Panc1 (cell line): Measurements from ENCODE around the gene BICD1. TPM values are rescaled to one million over a fixed set of nuclear protein-coding genes. Genes with fewer than 3 reads are reported as not detected.

Source experiments
- ATAC-seq: fragments of 200-7000 bp; cut with Tn5 transposase; 2 replicates; pipeline ENCODE4 v1.9.1; 2020; ENCODE audit warnings: mild to moderate bottlenecking, moderate library complexity
- BruUV-seq: library from RNA; stranded (reverse); fragments of 400-500 nt; replicated peaks from 2 replicates; lab custom pipeline; 2021; lab: Mats Ljungman, UMichigan
- CTCF ChIA-PET: fragments of 300-600 bp; sonication (Branson Sonifier 250); formaldehyde crosslinking; loops from one replicate; lab custom pipeline; 2022; ENCODE audit warnings: antibody characterized with exemption; lab: Charles Lee
- POLR2A ChIA-PET: fragments of 300-600 bp; sonication (Branson Sonifier 250); formaldehyde crosslinking; loops from one replicate; lab custom pipeline; 2022; ENCODE audit warnings: antibody characterized with exemption; lab: Charles Lee
- DNase-seq: peaks from one replicate; pipeline ENCODE4 v3.0.0-alpha.2; 2010; ENCODE audit warnings: low read depth, low spot score
- H3K27ac ChIP-seq: 2 replicates; pipeline ENCODE4 v1.5.1; 2011; ENCODE audit warnings: mild to moderate bottlenecking, low read length, inconsistent platforms
- H3K27me3 ChIP-seq: fragments of 200-500 bp; sonication (Bioruptor generic); 2 replicates; pipeline ENCODE4 v1.6.0; 2014; ENCODE audit warnings: low read length, inconsistent platforms; ENCODE audit not compliant: control insufficient read depth, insufficient read depth
- H3K36me3 ChIP-seq: fragments of 200-500 bp; sonication (Bioruptor generic); 2 replicates; pipeline ENCODE4 v1.5.1; 2014; ENCODE audit warnings: inconsistent platforms, mild to moderate bottlenecking, low read length, moderate library complexity; ENCODE audit not compliant: control insufficient read depth, insufficient read depth
- H3K4me1 ChIP-seq: 2 replicates; pipeline ENCODE4 v1.5.1; 2011; ENCODE audit warnings: inconsistent platforms, mild to moderate bottlenecking, low read length, moderate library complexity; ENCODE audit not compliant: control insufficient read depth, insufficient read depth
- H3K4me3 ChIP-seq, 2 experiments: 2 replicates each; pipeline ENCODE4 v1.5.1; 2011 to 2012; ENCODE audit warnings: low read depth in 2 of 2, low read length in 2 of 2, mild to moderate bottlenecking in 2 of 2, inconsistent platforms in 1 of 2, moderate library complexity in 1 of 2
- H3K9me3 ChIP-seq: fragments of 200-500 bp; sonication (Bioruptor generic); 2 replicates; pipeline ENCODE4 v1.5.1; 2014; ENCODE audit warnings: low read depth, mild to moderate bottlenecking, inconsistent platforms, low read length, moderate library complexity; ENCODE audit not compliant: control insufficient read depth, insufficient read depth
- CTCF ChIP-seq: fragments of 450-650 bp; IDR thresholded peaks from 2 replicates; pipeline ENCODE4 v1.5.1; 2017; ENCODE audit warnings: mild to moderate bottlenecking
- POLR2AphosphoS5 ChIP-seq: IDR thresholded peaks from 2 replicates; pipeline ENCODE4 v1.6.1; 2012; ENCODE audit warnings: mild to moderate bottlenecking, low read depth, low read length, moderate library complexity
- REST ChIP-seq, 2 experiments: IDR thresholded peaks; 2 replicates each; pipeline ENCODE4 v1.6.1; 2011 to 2012; ENCODE audit warnings: low read depth in 2 of 2, control low read depth in 1 of 2, low read length in 1 of 2, mild to moderate bottlenecking in 1 of 2, moderate library complexity in 1 of 2; ENCODE audit not compliant: insufficient read depth in 1 of 2
- SIN3A ChIP-seq: IDR thresholded peaks from 2 replicates; pipeline ENCODE4 v1.6.1; 2012; ENCODE audit warnings: low read depth, mild to moderate bottlenecking, low read length, moderate library complexity, borderline replicate concordance; ENCODE audit not compliant: insufficient read depth
- TCF7L2 ChIP-seq: IDR thresholded peaks from 2 replicates; pipeline ENCODE4 v1.6.1; 2011; ENCODE audit warnings: mild to moderate bottlenecking, low read depth, low read length, inconsistent platforms
- in situ Hi-C: cut with HindIII; loops from 2 replicates; pipeline ENCODE4 v1.10.0; 2016; ENCODE audit warnings: low sequenced_read_pairs, low pct_unique_long_range_greater_than_20kb
- intact Hi-C: fragments of 100-400 bp; cut with micrococcal nuclease; formaldehyde crosslinking; loops from one replicate; pipeline ENCODE4 v1.10.0; 2022; ENCODE audit not compliant: unreplicated experiment
- total RNA-seq: library from RNA; stranded (reverse); gene quantifications from one replicate; pipeline ENCODE4 v1.2.1, GENCODE V29; 2021; ENCODE audit not compliant: unreplicated experiment

The BICD1 gene
- total RNA-seq, 1 experiment from 2014 or later, result 40.0 TPM

GRCh38 chr12:32148372-32148771, 41.7 kb downstream of the BICD1 start:
- TF ChIP-seq CTCF (no peak), POLR2AphosphoS5 (no peak), TCF7L2 (no peak), SIN3A (no peak), REST (IDR thresholded peaks at IDR 0.05; ENCODE audit: insufficient read depth in 1 of 2, low read depth in 2 of 2, low read length in 1 of 2) (no peak)
- Histone ChIP-seq H3K27ac (no peak overlapping the region), H3K9me3 (no peaks in the 10 kb centered on the region), H3K4me3 (no peak overlapping the region), H3K27me3 (no peaks in the 10 kb centered on the region), H3K4me1 (no peaks in the 10 kb centered on the region), H3K36me3 (no peaks in the 10 kb centered on the region)
- BruUV-seq, result no TSS peak
- DNase-seq, result no peak
- intact Hi-C loops (no loop called here), in situ Hi-C loops (no loop called here)
- ChIA-PET CTCF (no interaction called here), POLR2A (no interaction called here)
- ATAC-seq, result no peak

- H3K4me1 ChIP-seq, result no peaks in the 10 kb centered on the region
- H3K9me3 ChIP-seq, result no peaks in the 10 kb centered on the region
- no peak for TF ChIP-seq POLR2AphosphoS5
- no peak for TF ChIP-seq SIN3A
- no peak for TF ChIP-seq CTCF
- no peak for TF ChIP-seq REST (IDR thresholded peaks at IDR 0.05; ENCODE audit: insufficient read depth in 1 of 2, low read depth in 2 of 2, low read length in 1 of 2)
- TF ChIP-seq TCF7L2, result no peak
- ATAC-seq, result no peak
- ChIA-PET POLR2A (no interaction called here), CTCF (no interaction called here)
- BruUV-seq, result no TSS peak
- no peaks in the 10 kb centered on the region for H3K36me3 ChIP-seq
- intact Hi-C loops, result no loop called here
- no peak for DNase-seq
- no peaks in the 10 kb centered on the region for H3K27me3 ChIP-seq
- no peak overlapping the region for H3K27ac ChIP-seq
- H3K4me3 ChIP-seq, result no peak overlapping the region
- in situ Hi-C loops, result no loop called here
Observed at GRCh38 chr12:32149489-32149888, 42.8 kb downstream of the BICD1 start.
